HepG2 (cell line): ENCODE data around the gene ZNF554. TPM values are rescaled to one million over a fixed set of nuclear protein-coding genes. Genes with fewer than 3 reads are reported as not detected.

ENCODE experiments used
- ATAC-seq: fragments of 200-7000 bp; cut with Tn5 transposase; 3 replicates; pipeline ENCODE4 v1.9.1; 2020; ENCODE audit warnings: mild to moderate bottlenecking, moderate library complexity
- BruUV-seq: library from RNA; stranded (reverse); fragments of 400-500 nt; replicated peaks from 2 replicates; lab custom pipeline; 2021; lab: Mats Ljungman, UMichigan
- CTCF ChIA-PET: fragments of 300-600 bp; formaldehyde crosslinking; extraction: SDS; loops from one replicate; lab custom pipeline; 2021; ENCODE audit warnings: low total read pairs, inconsistent platforms, low intra/inter-chr PET ratio; lab: Yijun Ruan, JAX
- POLR2A ChIA-PET: fragments of 350-600 bp; sonication (Branson Sonifier 250); formaldehyde crosslinking; loops from one replicate; lab custom pipeline; 2020; ENCODE audit warnings: antibody characterized with exemption, inconsistent platforms; lab: Yijun Ruan, JAX
- DNase-seq: peaks from one replicate; pipeline ENCODE4 v3.0.0-alpha.2; 2015; ENCODE audit warnings: low spot score
- FAIRE-seq: peaks from 3 replicates; lab custom pipeline; 2011; peaks lifted over from hg19 to GRCh38; lab: Jason Lieb, UNC
- H2AFZ ChIP-seq: one replicate; pipeline ENCODE4 v1.6.1; 2011; ENCODE audit warnings: low read length, inconsistent platforms
- H3K27ac ChIP-seq: fragments of 300-600 bp; 3 replicates; pipeline ENCODE4 v1.8.0; 2011; ENCODE audit warnings: mixed run types, mild to moderate bottlenecking, mixed read lengths, low read length, inconsistent platforms; ENCODE audit not compliant: insufficient read depth; ENCODE audit errors: extremely low read length
- H3K27me3 ChIP-seq, 2 experiments: fragments of 200-600 bp in 1 of 2; 2 replicates in 1 of 2; 3 replicates in 1 of 2; pipeline versions ENCODE4 v1.6.0 to v1.8.0; 2011; ENCODE audit warnings: low read length in 2 of 2, mild to moderate bottlenecking in 2 of 2, moderate library complexity in 2 of 2, inconsistent platforms in 1 of 2; ENCODE audit not compliant: insufficient read depth in 2 of 2, control insufficient read depth in 1 of 2
- H3K36me3 ChIP-seq, 2 experiments: fragments of 200-600 bp in 1 of 2; replicated peaks in 1 of 2; 2 replicates in 1 of 2; 3 replicates in 1 of 2; pipeline versions ENCODE4 v1.5.1 to v1.8.0; 2011; ENCODE audit warnings: low read length in 2 of 2, inconsistent platforms in 1 of 2; ENCODE audit not compliant: insufficient read depth in 2 of 2, control insufficient read depth in 1 of 2
- H3K4me1 ChIP-seq: 2 replicates; pipeline ENCODE4 v1.5.1; 2012; ENCODE audit warnings: low read length, inconsistent platforms; ENCODE audit not compliant: insufficient read depth
- H3K4me2 ChIP-seq: 2 replicates; pipeline ENCODE4 v1.6.0; 2011; ENCODE audit warnings: low read depth, low read length, inconsistent platforms
- H3K4me3 ChIP-seq, 3 experiments: fragments of 200-600 bp in 1 of 3; sonication (generic), shearing (Covaris generic) in 1 of 3; replicated peaks in 1 of 3; 2 replicates each; pipeline ENCODE4 v1.5.1; 2011 to 2016; ENCODE audit warnings: low read length in 3 of 3, inconsistent platforms in 2 of 3, low read depth in 2 of 3, mild to moderate bottlenecking in 2 of 3, control low read depth in 1 of 3, mixed read lengths in 1 of 3; ENCODE audit not compliant: insufficient read depth in 1 of 3
- H3K79me2 ChIP-seq: one replicate; pipeline ENCODE4 v1.6.1; 2011; ENCODE audit warnings: low read length, inconsistent platforms; ENCODE audit not compliant: insufficient read depth
- H3K9ac ChIP-seq: 2 replicates; pipeline ENCODE4 v1.6.0; 2011; ENCODE audit warnings: mild to moderate bottlenecking, low read depth, low read length, inconsistent platforms; ENCODE audit not compliant: insufficient read depth
- H3K9me3 ChIP-seq: 2 replicates; pipeline ENCODE4 v1.5.1; 2012; ENCODE audit warnings: mild to moderate bottlenecking, low read length
- H4K20me1 ChIP-seq: 2 replicates; pipeline ENCODE4 v1.6.0; 2011; ENCODE audit warnings: inconsistent platforms, mild to moderate bottlenecking, low read length, moderate library complexity; ENCODE audit not compliant: insufficient read depth
- ATF7 ChIP-seq, 2 experiments: fragments of 450-650 bp in 1 of 2; sonication (generic) in 1 of 2; formaldehyde crosslinking in 1 of 2; IDR thresholded peaks; 2 replicates each; pipeline versions ENCODE4 v1.4.0 to v1.6.1; 2016 to 2020; ENCODE audit warnings: antibody characterized with exemption in 1 of 2, mild to moderate bottlenecking in 1 of 2, missing genetic modification reagents in 1 of 2
- PPARG ChIP-seq: conservative IDR thresholded peaks from 2 replicates; pipeline ENCODE4 v1.6.1; 2016; ENCODE audit warnings: missing biosample characterization, missing genetic modification reagents
- U2AF1 ChIP-seq: fragments of 200-400 bp; formaldehyde crosslinking; optimal IDR thresholded peaks from 2 replicates; pipeline ENCODE3; 2017; ENCODE audit warnings: mild to moderate bottlenecking, low read depth, low read length
- ZMYM2 ChIP-seq: sonication (generic); formaldehyde crosslinking; IDR thresholded peaks from 2 replicates; pipeline ENCODE4 v1.8.0; 2022; ENCODE audit warnings: mild to moderate bottlenecking, missing genetic modification reagents
- ZNF788 ChIP-seq: sonication (generic); formaldehyde crosslinking; IDR thresholded peaks from 2 replicates; pipeline ENCODE4 v1.5.0; 2020; ENCODE audit warnings: mild to moderate bottlenecking, missing genetic modification reagents, borderline replicate concordance
- ZNF790 ChIP-seq: sonication (generic); formaldehyde crosslinking; IDR thresholded peaks from 2 replicates; pipeline ENCODE4 v1.8.0; 2022; ENCODE audit warnings: missing genetic modification reagents, mild to moderate bottlenecking, borderline replicate concordance
- WGBS: methylation state at CpG from one replicate; pipeline ENCODE4 v1.1.6; 2017; ENCODE audit warnings: low lambda C conversion rate; 5-methylcytosine and 5-hydroxymethylcytosine counted together
- in situ Hi-C: cut with HindIII; loops from 2 replicates; pipeline ENCODE4 v1.10.0; 2017; ENCODE audit warnings: low pct_unique_long_range_greater_than_20kb; ENCODE audit not compliant: extremely low pct_ligation_motif_present
- intact Hi-C: fragments of 100-400 bp; cut with micrococcal nuclease; formaldehyde crosslinking; loops from one replicate; pipeline ENCODE4 v1.10.0; 2022; ENCODE audit not compliant: unreplicated experiment
- polyA plus RNA-seq, 8 experiments: library from polyadenylated mRNA; depleted of rRNA in 3 of 8; stranded (reverse) in 7 of 8; unstranded in 1 of 8; fragments of >200 nt; fragmentation: Illumina TruSeq in 4 of 8; extraction: Trizol in 4 of 8; gene quantifications; 2 replicates each; pipeline versions ENCODE4 v1.2.1 to v1.2.3, GENCODE V29; 2011 to 2016; ENCODE audit warnings: low read depth in 4 of 8, missing spikeins in 1 of 8, mixed read lengths in 1 of 8; ENCODE audit not compliant: insufficient read depth in 1 of 8
- total RNA-seq, 5 experiments: library from RNA; depleted of rRNA; stranded (reverse); fragments of >200 nt; fragmentation: Illumina TruSeq; extraction: Trizol; gene quantifications; 2 replicates each; pipeline ENCODE4 v1.2.3, GENCODE V29; 2016; ENCODE audit warnings: low read depth in 1 of 5

The ZNF554 gene
- total and polyA plus RNA-seq, 2 of the 13 experiments (the other 11 are each of a cell fraction or from before 2014, with no cell fraction given): 2.2 to 2.7 TPM

GRCh38 chr19:2846180-2846894 lies 26.7 kb downstream of the ZNF554 start:
- Histone ChIP-seq H3K27me3 (no peaks in the 10 kb centered on the region), H3K9ac (no peak overlapping the region), H3K79me2 (peaks cover 50% of the 10 kb centered on the region), H2AFZ (no peak overlapping the region), H3K27ac (no peak overlapping the region), H3K4me1 (peaks cover 37% of the 10 kb centered on the region), H3K9me3 (no peaks in the 10 kb centered on the region), H3K4me3 (no peak overlapping the region), H3K36me3 (peaks cover 2 to 11% of the 10 kb centered on the region in 2 experiments; a peak in 4 of 5 replicates), H3K4me2 (no peak overlapping the region; the same call in 1 of the 2 replicates), H4K20me1 (peaks cover 2% of the 10 kb centered on the region; the same call in 1 of the 2 replicates)
- FAIRE-seq: no peak
- no TSS peak for BruUV-seq
- intact Hi-C loops (no loop called here), in situ Hi-C loops (no loop called here)
- 87% methylated on average over 10 of the region's 13 CpGs for WGBS
- ChIA-PET CTCF (no interaction called here), POLR2A (interaction anchor here (1.3 kb wide), 1 partner anchor 21 kb away, joined by 5 read pairs; the partner anchor contains the start of gene ZNF556)
- TF ChIP-seq ZMYM2 (CRISPR knock-in tag) (no peak), PPARG (no peak), ZNF788 (CRISPR knock-in tag) (no peak)
- no peak for ATAC-seq
- no peak for DNase-seq

GRCh38 chr19:2847507-2847906 lies 27.8 kb downstream of the ZNF554 start:
- peaks cover 43% of the 10 kb centered on the region for H3K79me2 ChIP-seq
- DNase-seq: no peak
- BruUV-seq: no TSS peak
- no peak overlapping the region for H3K4me2 ChIP-seq
- ATAC-seq: no peak
- H3K9ac ChIP-seq: no peak overlapping the region
- no peaks in the 10 kb centered on the region for H3K9me3 ChIP-seq
- no peak overlapping the region for H3K4me3 ChIP-seq
- no peaks in the 10 kb centered on the region for H3K27me3 ChIP-seq
- POLR2A ChIA-PET: no interaction called here
- no peak for FAIRE-seq
- in situ Hi-C loops: no loop called here
- H3K27ac ChIP-seq: no peak overlapping the region
- H3K36me3 ChIP-seq: peaks cover 5 to 21% of the 10 kb centered on the region in 2 experiments; a peak in 4 of 5 replicates
- WGBS: 97% methylated on average over 3 of the region's 3 CpGs
- CTCF ChIA-PET: no interaction called here
- TF ChIP-seq ZNF790 (no peak), U2AF1 (no peak), ATF7 (IDR thresholded peaks at IDR 0.05) (peak; percentile 80), ATF7 (CRISPR knock-in tag; IDR thresholded peaks at IDR 0.05) (no peak)
- peaks cover 2% of the 10 kb centered on the region; the same call in 1 of the 2 replicates for H4K20me1 ChIP-seq
- H2AFZ ChIP-seq: no peak overlapping the region
- H3K4me1 ChIP-seq: peaks cover 36% of the 10 kb centered on the region
- intact Hi-C loops: no loop called here
